ENCODE data around the gene ENHO.
"Not testable (repeated sequence)": the region's sequence is repeated elsewhere in the genome, so short reads cannot be mapped to it uniquely, and the experiment has no call there.

ENHO gene

DNA sequence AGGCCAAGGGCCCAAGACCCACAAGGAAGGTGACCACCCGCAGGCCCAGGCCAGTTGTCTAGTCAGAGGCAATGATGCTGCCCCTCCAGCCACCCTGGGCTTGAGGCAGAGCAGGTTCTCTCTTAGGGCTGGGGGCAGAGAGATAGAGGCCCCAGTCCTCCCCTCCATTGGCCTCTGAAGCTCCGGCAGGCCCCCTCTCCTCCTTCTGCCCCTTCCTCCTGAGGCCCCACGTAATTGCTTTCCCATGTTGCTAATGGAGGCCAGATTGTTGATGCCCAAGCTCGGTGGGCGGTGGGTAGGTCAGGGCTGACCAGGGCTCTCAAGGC, 26.6 kb upstream of the ENHO start:
- H3K36me3 ChIP-seq (ENCODE audit: control insufficient read depth, insufficient read depth, low read length) = no peaks in the 10 kb centered on the region
- no peak overlapping the region for H3K4me3 ChIP-seq (ENCODE audit: low read length)
- WGBS (ENCODE audit: insufficient coverage, insufficient read length) = no CpG with 5 or more reads among the region's 5 CpGs
- no peaks in the 10 kb centered on the region for H3K9me3 ChIP-seq (ENCODE audit: control insufficient read depth, insufficient read depth, low read length)
- DNase-seq (ENCODE audit: low read depth, low spot score) = no peak
- no peaks in the 10 kb centered on the region; the same call in 1 of the 2 replicates for H3K4me1 ChIP-seq (ENCODE audit: control insufficient read depth, insufficient read depth, low read length)
- no peaks in the 10 kb centered on the region for H3K27me3 ChIP-seq (ENCODE audit: control insufficient read depth, insufficient read depth, low read length)
- no peak overlapping the region for H3K27ac ChIP-seq (ENCODE audit: low read length)

DNA sequence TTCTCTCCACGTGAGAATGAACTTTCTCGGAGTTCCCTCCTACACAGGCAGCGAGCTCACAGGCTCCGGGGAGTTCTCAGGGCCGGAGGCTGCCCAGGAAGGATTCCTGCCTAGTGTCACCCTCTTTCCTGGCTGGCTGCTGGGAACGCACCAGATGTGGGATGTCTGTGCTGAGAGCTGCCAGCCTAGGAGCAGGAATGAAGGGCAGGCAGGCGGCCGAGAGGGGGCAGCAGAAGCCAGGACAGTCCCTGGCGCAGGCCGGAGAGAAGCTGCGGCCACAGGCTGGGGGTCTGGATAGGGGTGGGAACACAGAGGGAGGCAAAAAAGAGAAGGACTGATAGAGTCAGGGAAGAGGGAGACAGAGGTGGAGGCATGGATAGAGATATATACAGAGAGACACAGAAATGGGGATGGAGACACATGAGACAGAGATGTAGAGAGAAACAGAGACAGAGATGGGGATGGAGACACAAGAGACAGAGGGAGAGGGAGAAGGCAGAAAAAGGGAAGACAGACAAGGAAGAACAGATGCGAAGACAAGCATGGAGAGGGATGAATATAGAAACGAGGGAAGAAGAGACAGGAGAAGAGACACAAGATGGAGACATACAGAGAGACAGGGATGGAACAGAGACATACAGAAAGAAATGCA, 25.3 kb upstream of the ENHO start:
- no peaks in the 10 kb centered on the region for H3K4me1 ChIP-seq (ENCODE audit: control insufficient read depth, insufficient read depth, low read length)
- no peaks in the 10 kb centered on the region for H3K27me3 ChIP-seq (ENCODE audit: control insufficient read depth, insufficient read depth, low read length)
- H3K4me3 ChIP-seq (ENCODE audit: low read length) = no peak overlapping the region
- DNase-seq (ENCODE audit: low read depth, low spot score) = peak; percentile 35
- H3K36me3 ChIP-seq (ENCODE audit: control insufficient read depth, insufficient read depth, low read length) = no peaks in the 10 kb centered on the region
- WGBS (ENCODE audit: insufficient coverage, insufficient read length) = no CpG with 5 or more reads among the region's 13 CpGs
- no peaks in the 10 kb centered on the region for H3K9me3 ChIP-seq (ENCODE audit: control insufficient read depth, insufficient read depth, low read length)
- no peak overlapping the region for H3K27ac ChIP-seq (ENCODE audit: low read length)

GRCh38 chr9:34546834-34547827, 24.3 kb upstream of the ENHO start:
- no peaks in the 10 kb centered on the region for H3K27me3 ChIP-seq (ENCODE audit: control insufficient read depth, insufficient read depth, low read length)
- no peak overlapping the region for H3K4me3 ChIP-seq (ENCODE audit: low read length)
- H3K4me1 ChIP-seq (ENCODE audit: control insufficient read depth, insufficient read depth, low read length) = no peaks in the 10 kb centered on the region
- no peaks in the 10 kb centered on the region for H3K36me3 ChIP-seq (ENCODE audit: control insufficient read depth, insufficient read depth, low read length)
- no CpG with 5 or more reads among the region's 16 CpGs for WGBS (ENCODE audit: insufficient coverage, insufficient read length)
- H3K27ac ChIP-seq (ENCODE audit: low read length) = no peak overlapping the region
- H3K9me3 ChIP-seq (ENCODE audit: control insufficient read depth, insufficient read depth, low read length) = no peaks in the 10 kb centered on the region
- DNase-seq (ENCODE audit: low read depth, low spot score) = peak; percentile 64

GRCh38 chr9:34546102-34546833, 23.5 kb upstream of the ENHO start:
- no peak for DNase-seq (ENCODE audit: low read depth, low spot score)
- Histone ChIP-seq H3K4me1 (ENCODE audit: control insufficient read depth, insufficient read depth, low read length) (no peaks in the 10 kb centered on the region), H3K36me3 (ENCODE audit: control insufficient read depth, insufficient read depth, low read length) (no peaks in the 10 kb centered on the region), H3K4me3 (ENCODE audit: low read length) (no peak overlapping the region), H3K27me3 (ENCODE audit: control insufficient read depth, insufficient read depth, low read length) (no peaks in the 10 kb centered on the region), H3K27ac (ENCODE audit: low read length) (no peak overlapping the region), H3K9me3 (ENCODE audit: control insufficient read depth, insufficient read depth, low read length) (no peaks in the 10 kb centered on the region)
- WGBS (ENCODE audit: insufficient coverage, insufficient read length) = no CpG with 5 or more reads among the region's 7 CpGs

GRCh38 chr9:34545497-34545896, 22.7 kb upstream of the ENHO start:
- Histone ChIP-seq H3K4me3 (ENCODE audit: low read length) (no peak overlapping the region), H3K4me1 (ENCODE audit: control insufficient read depth, insufficient read depth, low read length) (no peaks in the 10 kb centered on the region), H3K36me3 (ENCODE audit: control insufficient read depth, insufficient read depth, low read length) (no peaks in the 10 kb centered on the region), H3K27ac (ENCODE audit: low read length) (no peak overlapping the region), H3K9me3 (ENCODE audit: control insufficient read depth, insufficient read depth, low read length) (no peaks in the 10 kb centered on the region), H3K27me3 (ENCODE audit: control insufficient read depth, insufficient read depth, low read length) (no peaks in the 10 kb centered on the region)
- no peak for DNase-seq (ENCODE audit: low read depth, low spot score)
- WGBS (ENCODE audit: insufficient coverage, insufficient read length) = no CpG with 5 or more reads among the region's 6 CpGs

GRCh38 chr9:34544035-34544434, 21.2 kb upstream of the ENHO start:
- no peak overlapping the region for H3K27ac ChIP-seq (ENCODE audit: low read length)
- H3K4me3 ChIP-seq (ENCODE audit: low read length) = no peak overlapping the region
- H3K9me3 ChIP-seq (ENCODE audit: control insufficient read depth, insufficient read depth, low read length) = no peaks in the 10 kb centered on the region
- no peak for DNase-seq (ENCODE audit: low read depth, low spot score)
- no CpG with 5 or more reads among the region's 5 CpGs for WGBS (ENCODE audit: insufficient coverage, insufficient read length)
- no peaks in the 10 kb centered on the region for H3K27me3 ChIP-seq (ENCODE audit: control insufficient read depth, insufficient read depth, low read length)
- no peaks in the 10 kb centered on the region for H3K36me3 ChIP-seq (ENCODE audit: control insufficient read depth, insufficient read depth, low read length)
- no peaks in the 10 kb centered on the region for H3K4me1 ChIP-seq (ENCODE audit: control insufficient read depth, insufficient read depth, low read length)

- no CpG with 5 or more reads among the region's 7 CpGs for WGBS (ENCODE audit: insufficient coverage, insufficient read length)
- H3K27me3 ChIP-seq (ENCODE audit: control insufficient read depth, insufficient read depth, low read length) = no peaks in the 10 kb centered on the region; the same call in 1 of the 2 replicates
- no peaks in the 10 kb centered on the region for H3K36me3 ChIP-seq (ENCODE audit: control insufficient read depth, insufficient read depth, low read length)
- no peak overlapping the region for H3K27ac ChIP-seq (ENCODE audit: low read length)
- no peaks in the 10 kb centered on the region for H3K9me3 ChIP-seq (ENCODE audit: control insufficient read depth, insufficient read depth, low read length)
- DNase-seq (ENCODE audit: low read depth, low spot score) = no peak
- no peaks in the 10 kb centered on the region; the same call in 1 of the 2 replicates for H3K4me1 ChIP-seq (ENCODE audit: control insufficient read depth, insufficient read depth, low read length)
- no peak overlapping the region; the same call in 1 of the 2 replicates for H3K4me3 ChIP-seq (ENCODE audit: low read length)
Observed at GRCh38 chr9:34541540-34541939, 18.8 kb upstream of the ENHO start.

- Histone ChIP-seq H3K36me3 (ENCODE audit: control insufficient read depth, insufficient read depth, low read length) (no peaks in the 10 kb centered on the region), H3K27ac (ENCODE audit: low read length) (no peak overlapping the region), H3K9me3 (ENCODE audit: control insufficient read depth, insufficient read depth, low read length) (no peaks in the 10 kb centered on the region), H3K4me3 (ENCODE audit: low read length) (no peak overlapping the region), H3K4me1 (ENCODE audit: control insufficient read depth, insufficient read depth, low read length) (no peaks in the 10 kb centered on the region; the same call in 1 of the 2 replicates), H3K27me3 (ENCODE audit: control insufficient read depth, insufficient read depth, low read length) (no peaks in the 10 kb centered on the region; the same call in 1 of the 2 replicates)
- no CpG with 5 or more reads among the region's 2 CpGs for WGBS (ENCODE audit: insufficient coverage, insufficient read length)
- no peak for DNase-seq (ENCODE audit: low read depth, low spot score)
Observed at GRCh38 chr9:34540827-34541226, 18.0 kb upstream of the ENHO start.

GRCh38 chr9:34536685-34537084, 13.9 kb upstream of the ENHO start:
- WGBS (ENCODE audit: insufficient coverage, insufficient read length) = no CpG with 5 or more reads among the region's 7 CpGs
- no peak overlapping the region for H3K27ac ChIP-seq (ENCODE audit: low read length)
- no peaks in the 10 kb centered on the region; the same call in 1 of the 2 replicates for H3K27me3 ChIP-seq (ENCODE audit: control insufficient read depth, insufficient read depth, low read length)
- no peak for DNase-seq (ENCODE audit: low read depth, low spot score)
- H3K9me3 ChIP-seq (ENCODE audit: control insufficient read depth, insufficient read depth, low read length) = no peaks in the 10 kb centered on the region
- no peaks in the 10 kb centered on the region; the same call in 1 of the 2 replicates for H3K4me1 ChIP-seq (ENCODE audit: control insufficient read depth, insufficient read depth, low read length)
- H3K4me3 ChIP-seq (ENCODE audit: low read length) = no peak overlapping the region
- no peaks in the 10 kb centered on the region for H3K36me3 ChIP-seq (ENCODE audit: control insufficient read depth, insufficient read depth, low read length)

DNA sequence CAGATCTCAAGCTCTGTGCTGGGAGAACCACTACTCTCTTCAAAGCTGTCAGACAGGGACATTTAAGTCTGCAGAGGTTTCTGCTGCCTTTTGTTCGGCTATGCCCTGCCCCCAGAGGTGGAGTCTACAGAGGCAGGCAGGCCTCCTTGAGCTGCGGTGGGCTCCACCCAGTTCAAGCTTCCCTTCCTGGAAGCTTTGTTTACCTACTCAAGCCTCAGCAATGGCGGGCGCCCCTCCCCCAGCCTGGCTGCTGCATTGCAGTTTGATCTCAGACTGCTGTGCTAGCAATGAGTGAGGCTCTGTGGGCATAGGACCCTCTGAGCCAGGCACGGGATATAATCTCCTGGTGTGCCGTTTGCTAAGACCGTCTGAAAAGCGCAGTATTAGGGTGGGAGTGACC, 9.3 kb upstream of the ENHO start:
- not testable (repeated sequence) for H3K4me3 ChIP-seq (ENCODE audit: low read length); H3K27ac ChIP-seq (ENCODE audit: low read length); H3K36me3 ChIP-seq (ENCODE audit: control insufficient read depth, insufficient read depth, low read length); DNase-seq (ENCODE audit: low read depth, low spot score); H3K9me3 ChIP-seq (ENCODE audit: control insufficient read depth, insufficient read depth, low read length); H3K4me1 ChIP-seq (ENCODE audit: control insufficient read depth, insufficient read depth, low read length); H3K27me3 ChIP-seq (ENCODE audit: control insufficient read depth, insufficient read depth, low read length)
- WGBS (ENCODE audit: insufficient coverage, insufficient read length) = no CpG with 5 or more reads among the region's 8 CpGs
